HG03521 (cell line): ENCODE results near the gene FOXC2.

Experiments
- ATAC-seq: cut with Tn5 transposase; IDR thresholded peaks from one replicate; pipeline ENCODE4 v1.9.1; 2021; ENCODE audit warnings: mild to moderate bottlenecking, moderate library complexity; ENCODE audit not compliant: unreplicated experiment

Gene FOXC2

DNA sequence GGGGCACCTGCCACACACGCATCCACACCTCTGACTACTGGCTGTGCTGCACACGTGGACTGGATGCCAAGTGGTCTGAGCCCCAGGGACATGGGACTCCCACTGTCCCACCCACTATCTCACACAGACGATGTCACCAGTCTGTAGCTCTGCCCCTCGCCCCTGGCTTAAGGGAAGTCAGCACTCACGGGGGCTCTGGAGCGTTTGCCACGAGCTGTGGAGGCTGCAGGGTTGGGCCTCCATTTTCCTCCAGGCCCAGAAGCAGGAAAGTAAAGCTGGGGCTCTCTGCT, 34.2 kb upstream of the FOXC2 start:
- no peak for ATAC-seq

DNA sequence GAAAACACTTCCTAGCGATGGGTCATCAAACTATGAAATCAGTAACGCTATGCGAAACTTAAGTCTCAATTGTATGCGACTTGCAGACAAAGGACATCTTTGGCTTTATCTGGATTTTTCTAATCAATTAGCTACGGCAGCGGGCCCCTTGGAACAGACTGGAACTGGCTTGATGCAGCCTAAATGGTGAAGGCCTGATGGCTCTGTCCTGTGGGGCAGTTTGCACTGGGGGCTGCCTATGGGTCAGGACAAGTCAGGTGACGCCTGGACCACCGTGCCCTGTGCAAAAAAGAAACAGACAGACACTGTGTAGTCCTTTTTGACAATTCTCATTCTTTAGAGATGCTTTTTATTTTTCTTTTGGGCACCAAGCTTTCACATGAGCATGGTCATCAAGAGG, 33.6 kb upstream of the FOXC2 start:
- no peak for ATAC-seq

DNA sequence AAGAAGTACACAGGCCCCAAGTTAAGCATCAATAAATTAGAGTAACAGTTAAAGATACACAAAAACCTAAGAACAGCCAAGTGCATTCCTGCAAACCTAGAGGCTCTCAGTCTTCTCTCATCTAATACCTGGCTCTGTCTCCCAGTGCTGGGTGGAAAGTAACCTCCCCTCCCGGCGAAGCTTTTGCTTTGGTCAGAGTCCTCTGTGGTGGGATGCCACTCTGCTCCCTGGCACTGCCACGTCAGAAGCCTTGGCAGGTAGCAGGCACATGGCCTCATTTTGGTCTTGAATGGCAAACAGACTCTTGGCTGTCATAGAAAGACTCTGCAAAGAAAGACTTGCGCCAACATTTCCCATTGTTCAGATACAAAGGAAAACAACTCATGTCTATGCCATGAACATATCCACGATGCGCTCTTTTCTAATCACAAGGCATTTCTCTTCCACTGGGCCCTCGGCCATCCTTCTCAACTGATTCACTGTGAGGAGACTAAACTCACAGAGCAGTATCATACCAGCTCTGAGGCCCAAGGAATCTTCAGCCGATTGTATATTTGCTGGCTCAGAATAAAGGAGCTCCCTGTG, 32.8 kb upstream of the FOXC2 start:
- ATAC-seq: no peak

DNA sequence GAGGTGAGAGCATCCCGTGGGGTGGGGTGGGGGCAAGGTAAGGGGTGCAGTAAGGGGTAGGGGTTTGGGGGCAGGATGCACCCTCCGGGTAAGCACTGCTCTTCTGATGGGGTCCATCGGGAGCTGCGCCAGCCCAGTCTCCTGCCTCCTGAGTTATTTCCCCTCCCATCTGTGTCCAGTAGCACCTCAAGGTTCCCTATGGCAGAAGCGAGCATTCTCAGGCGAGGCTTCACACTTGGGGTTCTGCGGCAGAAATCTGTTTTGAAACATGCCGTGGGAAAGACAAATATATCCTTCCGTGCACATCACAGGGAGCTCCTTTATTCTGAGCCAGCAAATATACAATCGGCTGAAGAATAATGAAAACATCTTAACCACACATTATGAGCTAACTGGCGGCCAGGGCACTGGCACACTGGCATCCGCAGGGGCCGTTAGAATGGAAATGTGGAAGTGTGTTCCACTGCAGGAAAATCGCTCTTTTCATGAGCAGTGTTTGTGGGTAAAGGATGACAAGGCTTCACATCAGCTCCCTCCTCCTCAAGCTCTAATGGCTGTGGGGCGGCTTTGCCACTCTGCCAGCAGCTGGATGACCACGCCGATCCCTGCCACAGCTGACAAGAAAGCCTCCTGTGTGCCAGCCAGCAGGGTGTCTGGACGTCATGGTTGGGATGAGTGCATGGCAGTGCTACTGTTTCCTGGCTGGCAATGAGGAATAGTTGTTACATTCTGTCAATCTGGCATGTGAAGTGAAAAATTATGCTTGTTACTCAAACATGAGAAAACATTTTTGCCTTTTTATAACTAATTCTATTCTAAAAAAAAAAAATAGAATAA, 31.6 kb upstream of the FOXC2 start:
- no peak for ATAC-seq

DNA sequence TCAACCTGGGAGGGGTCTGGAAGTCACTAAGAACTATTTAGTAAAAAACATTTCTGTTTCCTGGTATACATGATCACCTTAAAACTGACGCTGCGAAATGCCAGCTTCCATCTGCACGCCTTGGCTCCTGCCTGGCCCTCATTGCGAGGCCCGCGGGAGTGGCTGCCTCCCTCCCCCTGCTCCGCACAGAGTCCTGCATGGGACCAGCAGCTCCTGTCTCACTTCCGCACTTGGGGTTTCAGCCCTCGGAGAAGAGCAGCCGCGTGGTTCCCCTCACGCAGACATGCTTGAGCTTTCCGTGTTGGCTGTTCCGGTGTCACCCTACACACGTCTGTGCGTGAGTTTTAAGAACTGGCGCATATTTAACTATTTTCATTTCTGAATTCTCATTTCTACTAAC, 30.0 kb upstream of the FOXC2 start:
- no peak for ATAC-seq

DNA sequence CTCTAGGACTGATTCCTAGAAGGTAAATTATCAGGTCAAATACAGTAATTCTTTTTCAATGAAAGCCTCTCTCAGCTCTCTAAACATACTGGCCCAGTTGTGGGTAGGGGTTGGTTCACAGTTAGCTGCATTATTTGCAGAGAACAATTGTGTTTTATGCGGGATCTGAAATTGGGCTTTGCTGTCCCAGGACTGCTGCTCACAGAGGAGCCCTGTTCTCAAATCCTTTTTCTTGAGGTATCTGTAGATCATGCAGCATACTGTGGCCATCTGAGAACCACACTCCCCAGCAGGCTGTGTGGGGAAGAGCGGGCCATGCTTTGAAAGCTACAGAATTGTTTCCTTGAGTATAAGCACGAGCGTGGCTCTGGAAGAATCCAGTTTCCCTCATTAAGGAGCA, 29.1 kb upstream of the FOXC2 start:
- no peak for ATAC-seq

DNA sequence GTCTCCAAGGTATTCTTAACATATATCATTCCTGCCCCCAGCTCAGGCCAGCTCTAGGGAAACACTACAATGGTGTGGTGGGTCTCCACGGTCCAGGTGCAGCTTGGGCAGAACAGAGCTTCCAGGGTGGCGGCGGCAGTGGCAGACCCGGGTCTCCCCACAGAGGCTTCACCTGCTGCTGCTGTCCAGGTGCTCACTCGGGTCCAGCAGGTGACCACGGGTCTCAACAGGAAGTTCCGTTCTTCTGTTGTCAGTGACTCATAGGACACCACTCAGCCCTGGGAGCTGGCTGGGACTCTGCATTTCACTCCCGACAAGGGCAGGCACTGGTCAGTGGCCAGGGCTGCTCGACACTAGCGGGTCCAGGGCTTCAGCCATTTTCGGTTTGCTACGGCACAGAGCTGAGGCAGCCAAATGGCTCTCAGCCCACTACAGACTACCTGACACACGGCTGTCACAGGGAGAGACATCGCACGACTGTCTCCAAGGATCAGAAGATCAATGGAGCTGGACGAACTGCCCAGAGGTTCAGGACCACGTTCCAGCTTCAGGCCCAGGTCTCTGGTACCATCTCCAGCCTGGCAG, 28.3 kb upstream of the FOXC2 start:
- no peak for ATAC-seq

DNA sequence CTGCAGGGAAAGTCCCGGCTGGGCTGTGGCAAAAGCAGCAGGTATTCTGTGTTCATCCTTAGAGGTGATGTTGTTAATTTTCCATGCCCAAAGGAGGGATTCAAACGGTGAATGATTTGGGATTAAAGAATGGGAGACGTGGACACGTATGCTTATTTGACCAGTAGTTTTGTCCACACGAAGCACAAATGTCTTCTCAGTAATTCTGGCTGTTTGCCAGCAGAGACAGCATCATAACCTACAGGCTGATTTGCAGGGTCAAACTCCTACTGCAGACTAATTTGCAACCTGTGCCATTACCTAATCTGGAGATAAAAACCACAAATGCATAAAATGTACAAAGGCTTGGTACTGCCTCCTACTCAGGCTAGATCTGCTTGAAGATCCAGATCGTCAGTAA, 25.7 kb upstream of the FOXC2 start:
- no peak for ATAC-seq

DNA sequence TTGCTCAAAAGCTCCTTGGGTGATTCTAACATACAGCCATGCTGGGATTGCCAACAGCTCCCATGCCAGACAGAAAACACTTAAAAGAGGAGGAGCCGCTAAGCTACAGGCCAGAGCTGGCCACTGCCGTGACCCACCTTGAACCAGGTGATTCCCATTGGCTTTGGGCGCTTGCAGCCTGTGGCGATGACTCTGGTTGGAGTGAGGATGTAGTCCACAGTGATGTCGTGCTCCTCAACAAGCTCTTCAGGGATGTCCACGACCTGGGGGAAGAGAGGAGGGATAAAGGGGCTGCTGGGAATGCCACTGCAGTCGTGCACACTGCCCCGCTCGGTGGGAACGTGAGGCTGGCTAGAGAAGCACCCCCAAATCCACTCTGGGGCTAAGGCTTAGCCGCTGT, 25.1 kb upstream of the FOXC2 start:
- no peak for ATAC-seq

DNA sequence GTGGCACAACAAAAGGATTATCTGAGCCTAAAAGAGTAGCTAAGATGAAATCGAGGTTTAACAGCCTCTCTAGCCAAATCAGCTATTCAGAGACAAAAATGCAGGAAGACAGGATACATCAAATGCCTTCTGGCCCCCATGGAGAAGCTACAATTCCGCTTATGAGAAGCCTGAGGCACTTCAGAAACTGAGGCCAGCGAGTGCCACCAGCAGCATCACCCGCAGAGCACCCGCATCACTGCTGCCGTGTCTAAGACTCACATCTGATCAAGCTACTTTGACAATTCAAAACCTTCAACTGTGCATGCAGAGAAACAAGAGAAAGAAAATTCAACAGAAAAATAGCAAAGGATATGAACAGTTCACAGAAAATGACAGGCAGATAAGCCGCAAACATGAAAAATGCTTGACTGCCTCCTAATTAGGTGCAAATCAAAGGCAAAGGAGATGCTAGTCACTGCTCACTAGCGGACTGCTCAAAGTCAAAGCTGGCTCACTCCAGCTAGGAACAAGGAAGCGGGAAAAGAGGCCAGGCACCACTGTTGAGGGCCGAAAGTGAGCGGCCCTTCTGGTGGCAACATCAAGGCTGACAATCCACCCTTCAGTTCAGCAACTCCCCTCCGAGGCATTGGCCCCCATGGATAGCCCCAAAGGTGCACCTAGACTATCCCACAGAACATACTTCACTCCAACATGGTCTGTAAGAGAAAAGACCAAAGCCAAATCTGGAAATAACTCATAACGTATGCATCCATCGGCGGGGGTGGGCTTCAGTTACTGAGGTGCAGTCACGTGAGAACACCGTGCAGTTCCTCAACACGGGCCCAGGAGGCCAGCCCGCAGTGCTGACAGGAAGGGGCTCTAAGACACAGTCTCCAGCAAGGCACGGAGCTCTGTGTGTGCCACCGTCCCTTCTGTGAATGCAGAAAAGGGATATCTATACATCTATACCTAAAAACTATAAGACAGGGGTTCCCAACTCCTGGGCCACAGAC, 23.6 kb upstream of the FOXC2 start:
- ATAC-seq: no peak

DNA sequence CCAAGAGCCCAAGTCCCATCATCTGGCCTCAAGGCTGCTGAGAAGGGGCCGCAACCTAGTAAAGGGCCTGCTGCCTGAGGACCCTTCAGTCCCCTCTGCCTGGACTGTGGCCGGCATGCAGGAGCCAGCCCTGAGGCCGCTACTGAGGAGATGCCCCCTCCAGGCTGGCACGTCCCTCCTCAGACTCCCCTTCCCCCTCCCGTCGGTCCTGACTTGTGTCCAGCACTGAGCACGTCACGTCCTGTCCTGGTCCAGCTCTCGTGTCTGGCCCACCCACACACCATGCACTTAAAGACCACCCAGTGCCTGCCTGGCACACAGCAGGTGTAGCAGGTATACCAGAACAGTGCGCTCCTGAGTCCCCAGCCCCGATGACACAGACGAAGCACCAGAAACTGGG, 21.1 kb upstream of the FOXC2 start:
- no peak for ATAC-seq

DNA sequence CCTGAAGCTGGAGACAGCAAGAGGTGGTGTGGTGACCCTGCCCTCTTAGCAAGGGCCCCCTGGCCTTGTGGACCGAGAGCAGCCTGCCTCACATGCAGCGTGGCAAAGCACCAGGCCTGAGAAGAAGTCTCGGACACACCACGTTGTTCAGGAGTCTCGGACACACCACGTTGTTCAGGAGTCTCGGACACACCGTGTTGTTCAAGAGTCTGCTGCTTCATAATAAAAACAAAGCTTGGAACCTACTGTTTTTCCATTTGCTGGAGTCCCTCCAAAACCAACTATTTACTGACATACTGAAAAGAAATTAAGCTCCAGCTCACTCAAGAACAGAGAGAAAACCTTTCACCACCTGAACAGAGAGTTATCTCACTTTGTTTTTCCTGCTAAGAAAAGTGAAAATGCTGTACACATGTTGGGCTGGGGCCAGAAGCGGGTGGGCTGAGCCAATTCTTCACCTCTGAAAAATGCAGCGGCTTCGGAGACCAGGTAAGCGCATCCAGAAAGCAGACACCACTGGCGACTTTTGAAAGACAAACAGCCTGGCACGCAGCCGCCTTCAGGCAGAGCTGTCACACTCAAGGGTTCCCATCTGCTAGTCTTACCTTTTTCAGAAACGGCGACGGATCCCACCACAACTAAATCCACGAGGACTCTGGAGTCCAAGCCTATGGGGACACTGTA, 20.5 kb upstream of the FOXC2 start:
- ATAC-seq: no peak

DNA sequence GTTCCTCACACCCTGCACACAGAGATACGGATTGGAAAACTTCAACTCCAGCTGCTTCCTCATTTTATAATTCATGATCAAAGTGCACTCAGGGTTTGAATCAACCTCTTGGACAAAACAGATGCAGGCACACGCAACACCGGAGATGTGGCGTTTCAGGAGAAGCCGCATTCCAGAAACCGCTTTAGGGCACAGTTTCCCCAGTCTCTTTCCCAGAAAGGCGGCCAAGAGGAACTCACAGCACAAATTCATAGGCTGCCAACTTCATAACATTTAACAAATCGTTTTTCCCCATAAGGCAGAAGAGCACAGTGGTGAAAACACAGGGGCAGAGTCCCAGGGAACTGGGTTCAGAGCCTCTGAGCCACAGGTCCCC, 20.0 kb upstream of the FOXC2 start:
- ATAC-seq: no peak

DNA sequence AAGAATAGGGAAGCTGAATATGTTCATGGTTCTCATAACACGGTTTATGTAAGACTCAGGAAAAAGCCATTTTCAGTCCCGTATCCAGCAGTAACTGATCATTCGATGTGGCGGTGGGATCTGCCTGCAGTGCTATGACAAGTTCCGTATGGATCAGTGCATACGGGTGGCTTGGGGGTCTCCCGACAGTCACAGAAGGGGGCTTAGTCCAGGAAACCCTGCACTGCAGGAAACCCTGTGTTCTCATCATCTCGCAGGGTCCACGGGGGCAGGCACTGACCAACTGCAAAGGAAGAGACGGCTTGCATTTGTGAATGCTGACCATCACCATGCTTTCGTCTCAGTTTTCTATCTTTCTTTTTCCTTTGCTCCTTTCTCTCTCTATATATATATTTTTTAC, 19.3 kb upstream of the FOXC2 start:
- ATAC-seq: no peak

DNA sequence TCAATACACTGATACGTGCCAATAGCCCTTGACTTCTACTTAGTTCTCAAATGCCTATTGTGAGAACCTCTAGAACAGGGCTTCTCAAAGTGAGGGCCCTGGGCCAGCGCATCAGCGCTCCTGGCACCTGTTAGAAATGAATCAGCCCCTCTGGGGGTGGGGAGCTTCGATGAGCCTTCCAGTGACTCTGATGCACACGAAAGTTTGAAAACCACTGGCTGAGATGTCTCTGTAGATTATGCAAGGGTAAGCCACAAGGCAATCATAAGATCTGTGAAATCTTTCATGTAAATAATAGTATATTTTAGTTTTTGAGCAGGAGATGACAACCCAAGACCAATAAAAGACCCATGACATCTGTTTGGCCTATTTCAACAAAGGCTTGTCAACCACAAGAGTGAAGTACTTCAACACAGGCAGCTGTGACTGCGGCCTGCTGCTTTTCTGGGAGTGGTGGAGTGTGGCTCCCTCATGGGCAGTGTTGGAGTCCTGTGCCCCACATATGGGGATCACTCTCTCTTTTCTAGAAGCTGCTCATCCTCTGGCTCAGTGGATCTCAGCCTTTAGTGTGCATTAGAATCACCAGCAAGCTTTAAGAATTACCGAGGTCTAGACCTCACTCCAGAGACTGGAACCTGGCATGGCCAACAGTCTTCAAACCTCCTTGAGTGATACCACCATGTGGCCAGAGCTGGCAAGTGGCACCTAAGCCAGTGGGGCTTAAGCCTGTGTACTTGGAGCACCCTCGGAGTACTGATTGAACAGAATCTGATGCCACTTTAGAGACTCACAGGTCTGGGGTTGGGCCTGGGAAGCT, 17.3 kb upstream of the FOXC2 start:
- no peak for ATAC-seq

DNA sequence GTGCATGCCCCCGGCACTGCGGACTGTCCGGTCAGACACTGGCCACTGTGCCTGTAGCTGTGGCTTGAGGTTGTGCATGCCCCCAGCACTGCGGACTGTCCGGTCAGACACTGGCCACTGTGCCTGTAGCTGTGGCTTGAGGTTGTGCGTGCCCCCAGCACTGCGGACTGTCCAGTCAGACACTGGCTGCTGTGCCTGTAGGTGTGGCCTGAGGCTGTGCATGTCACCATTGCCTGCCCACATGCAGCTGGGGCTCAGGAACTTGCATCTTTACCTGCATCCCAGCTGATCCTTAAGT, 16.8 kb upstream of the FOXC2 start:
- no peak for ATAC-seq

DNA sequence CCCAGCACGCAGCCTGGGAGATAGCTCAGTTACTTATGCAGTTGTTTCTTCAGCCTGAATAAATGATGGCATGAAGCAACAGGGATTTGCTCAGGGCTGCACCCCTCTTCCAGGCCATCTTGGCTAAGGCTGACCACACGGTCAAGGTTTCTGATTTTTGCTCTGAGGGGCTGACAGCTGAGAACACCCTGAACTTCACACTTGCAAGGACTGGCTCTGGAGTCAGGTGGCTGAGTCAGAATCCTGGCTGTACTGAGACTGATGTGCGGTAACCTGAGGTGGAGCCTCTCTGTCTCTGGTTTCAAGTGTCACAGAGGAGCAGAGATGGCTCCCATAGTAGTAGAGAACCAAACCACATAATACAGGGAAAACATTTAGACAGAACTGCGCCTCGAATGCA, 16.3 kb upstream of the FOXC2 start:
- ATAC-seq: no peak

DNA sequence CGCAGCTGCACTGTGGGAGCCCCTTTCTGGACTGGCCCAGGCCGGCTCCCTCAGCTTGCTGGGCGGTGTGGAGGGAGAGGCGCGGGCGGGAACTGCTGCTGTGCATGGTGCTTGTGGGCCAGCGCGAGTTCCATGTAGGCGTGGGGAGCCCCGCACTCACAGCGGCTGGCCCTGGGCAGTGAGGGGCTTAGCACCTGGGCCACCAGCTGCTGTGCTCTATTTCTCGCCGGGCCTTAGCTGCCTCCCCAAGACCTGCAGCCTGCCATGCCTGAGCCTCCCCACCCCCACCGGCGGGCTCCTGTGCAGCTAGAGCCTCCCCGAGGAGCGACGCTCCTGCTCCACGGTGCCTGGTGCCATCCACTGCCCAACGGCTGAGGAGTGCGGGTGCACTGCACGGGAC, 13.3 kb upstream of the FOXC2 start:
- no peak for ATAC-seq

DNA sequence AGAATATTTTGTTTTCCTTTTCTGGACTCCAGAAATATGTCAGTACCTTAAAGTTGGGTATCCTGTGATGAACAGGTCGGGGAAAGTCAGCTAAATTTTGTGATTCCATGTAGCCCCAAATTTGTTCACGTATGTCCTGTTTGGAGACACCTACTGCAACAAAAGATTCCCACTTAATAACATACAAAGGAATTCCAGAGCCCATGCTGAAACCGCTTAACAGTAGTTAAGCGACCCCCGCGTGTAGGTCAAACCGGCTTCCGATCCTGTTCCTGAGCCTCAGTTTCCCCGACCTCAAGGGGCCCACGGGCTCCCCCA, 12.1 kb upstream of the FOXC2 start:
- no peak for ATAC-seq

DNA sequence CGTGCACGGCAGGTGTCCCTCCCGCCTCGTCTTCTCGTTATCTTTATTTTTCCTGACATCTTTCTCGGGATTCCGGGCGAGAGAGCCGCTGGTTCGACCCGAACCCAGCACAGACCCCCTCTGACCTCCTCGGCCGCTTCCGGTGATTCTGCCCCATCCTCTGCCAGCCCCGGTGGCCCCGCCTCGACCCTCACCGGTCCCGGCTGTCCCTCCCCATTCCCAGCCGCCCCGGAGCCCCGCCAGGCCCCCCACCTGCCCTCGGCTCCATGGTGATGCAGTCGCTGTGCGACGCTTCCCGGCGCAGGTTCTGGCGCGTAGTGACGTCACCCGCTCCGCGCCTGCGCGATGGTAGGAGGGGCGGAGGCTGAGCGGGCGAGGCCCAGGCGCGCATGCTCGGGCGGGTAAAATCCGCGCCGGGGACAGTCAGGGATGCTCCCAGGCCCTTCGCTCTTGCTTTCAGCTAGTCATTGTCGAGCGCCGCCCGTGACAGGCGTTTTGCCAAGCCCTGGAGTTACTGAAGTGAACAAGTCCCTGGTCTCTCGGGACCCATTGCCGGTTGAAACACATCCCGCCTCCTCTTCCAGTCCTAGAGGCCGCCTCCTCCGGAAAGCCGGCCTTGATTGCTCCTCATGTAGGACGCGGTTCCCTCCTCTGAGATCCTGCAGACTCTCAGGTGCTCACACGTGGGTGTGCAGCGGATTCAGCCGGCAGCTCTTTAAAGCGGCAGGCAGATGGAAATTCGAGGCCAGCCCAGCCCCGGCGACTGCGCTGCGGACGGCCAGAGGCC, 11.5 kb upstream of the FOXC2 start, which contains the start of gene MTHFSD:
MTHFSD (minus strand) TSS at position 319 of the 787 bp plus-strand sequence; CDS start at position 268, 51 bp downstream.
- ATAC-seq: peak; percentile 90
